Hepatocyte (in vitro differentiated cells): ENCODE results near the gene ROBO1. TPM values are rescaled to one million over a fixed set of nuclear protein-coding genes. Genes with fewer than 3 reads are reported as not detected.

Experiments used
- DNase-seq: peaks from one replicate; pipeline ENCODE4 v3.0.0-alpha.2; 2016; ENCODE audit warnings: low spot score
- H2AFZ ChIP-seq: fragments of 200-600 bp; sonication (generic); 2 replicates; pipeline ENCODE4 v1.6.0; 2016; ENCODE audit warnings: antibody characterized with exemption, mild to moderate bottlenecking
- H3K27ac ChIP-seq: fragments of 200-600 bp; sonication (generic); 2 replicates; pipeline ENCODE4 v1.5.1; 2016; ENCODE audit warnings: mild to moderate bottlenecking
- H3K27me3 ChIP-seq: fragments of 200-600 bp; sonication (generic); 2 replicates; pipeline ENCODE4 v1.6.1; 2016
- H3K36me3 ChIP-seq: fragments of 200-600 bp; sonication (generic); replicated peaks from 2 replicates; pipeline ENCODE4 v1.5.1; 2016; ENCODE audit warnings: low read depth; ENCODE audit not compliant: insufficient read depth
- H3K4me1 ChIP-seq: fragments of 200-600 bp; sonication (generic); 2 replicates; pipeline ENCODE4 v1.5.1; 2016; ENCODE audit warnings: mild to moderate bottlenecking, moderate library complexity; ENCODE audit not compliant: insufficient read depth
- H3K4me2 ChIP-seq: fragments of 200-600 bp; sonication (generic); 2 replicates; pipeline ENCODE4 v1.6.0; 2016
- H3K4me3 ChIP-seq: fragments of 200-600 bp; sonication (generic); 2 replicates; pipeline ENCODE4 v1.5.1; 2016; ENCODE audit warnings: mild to moderate bottlenecking
- H3K79me2 ChIP-seq: fragments of 200-600 bp; sonication (generic); 2 replicates; pipeline ENCODE4 v1.6.0; 2017; ENCODE audit warnings: mild to moderate bottlenecking
- H3K9me2 ChIP-seq: fragments of 200-600 bp; sonication (generic); replicated peaks from 2 replicates; pipeline ENCODE4 v1.6.0; 2017; ENCODE audit warnings: mild to moderate bottlenecking; ENCODE audit not compliant: insufficient read depth
- H3K9me3 ChIP-seq: fragments of 200-600 bp; sonication (generic); 2 replicates; pipeline ENCODE4 v1.5.1; 2016; ENCODE audit warnings: low read depth, mild to moderate bottlenecking
- H4K20me1 ChIP-seq: fragments of 200-600 bp; sonication (generic); 2 replicates; pipeline ENCODE4 v1.6.0; 2016; ENCODE audit warnings: mild to moderate bottlenecking; ENCODE audit not compliant: insufficient read depth, poor library complexity, severe bottlenecking
- EZH2 ChIP-seq: fragments of 200-600 bp; sonication (generic); IDR thresholded peaks from 2 replicates; pipeline ENCODE4 v1.6.1; 2016; ENCODE audit warnings: antibody characterized with exemption, mild to moderate bottlenecking, borderline replicate concordance
- EZH2phosphoT487 ChIP-seq: fragments of 200-600 bp; sonication (generic); IDR thresholded peaks from one replicate; pipeline ENCODE4 v1.6.1; 2018; ENCODE audit warnings: antibody characterized with exemption, mild to moderate bottlenecking, low read depth, moderate library complexity; ENCODE audit not compliant: unreplicated experiment, severe bottlenecking
- WGBS: methylation state at CpG from one replicate; pipeline ENCODE4 v1.1.6; 2016; ENCODE audit warnings: low lambda C conversion rate; ENCODE audit errors: missing lambda C conversion rate; 5-methylcytosine and 5-hydroxymethylcytosine counted together
- polyA plus RNA-seq: library from polyadenylated mRNA; unstranded; fragments of >200 nt; fragmentation: Nextera tagmentation; extraction: Ambion mirVana; gene quantifications from 2 replicates; pipeline ENCODE4 v1.2.1, GENCODE V29; 2016
- total RNA-seq: library from RNA; depleted of rRNA; stranded (reverse); fragments of >200 nt; gene quantifications from 2 replicates; pipeline ENCODE4 v1.2.3, GENCODE V29; 2014
- TF ChIP-seq, protein P1 (sequence below): fragments of 200-600 bp; sonication (generic); IDR thresholded peaks from 2 replicates; pipeline ENCODE4 v1.5.1; 2016; ENCODE audit warnings: antibody characterized with exemption, mild to moderate bottlenecking; ENCODE audit not compliant: poor library complexity

The ROBO1 gene
- total and polyA plus RNA-seq, 2 experiments from 2014 or later = 13.6 to 44.3 TPM

DNA sequence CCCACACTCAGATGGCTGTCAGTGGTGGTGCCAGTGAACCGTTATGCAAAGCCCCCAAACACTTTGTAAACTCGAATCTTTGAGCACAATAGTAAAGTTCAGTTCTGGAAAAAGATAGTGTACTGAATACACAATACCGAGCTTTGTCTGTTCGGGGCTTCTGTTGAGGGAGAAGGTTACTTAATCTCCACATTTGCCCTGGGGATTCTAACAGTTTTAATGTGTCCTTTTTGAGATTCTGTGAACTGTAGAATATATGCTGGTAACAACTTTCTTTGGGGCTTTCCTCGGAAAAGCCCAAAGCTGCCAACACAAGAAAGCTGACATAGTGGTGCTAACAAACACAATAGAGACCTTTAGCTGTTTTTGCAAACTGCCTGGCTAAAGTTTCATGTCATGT is 686.5 kb downstream of the ROBO1 start:
- Histone ChIP-seq H3K4me2 (no peak overlapping the region), H3K4me1 (no peaks in the 10 kb centered on the region), H2AFZ (no peak overlapping the region), H3K9me2 (no peaks in the 10 kb centered on the region), H4K20me1 (no peaks in the 10 kb centered on the region), H3K27me3 (no peaks in the 10 kb centered on the region), H3K9me3 (no peaks in the 10 kb centered on the region), H3K27ac (no peak overlapping the region), H3K4me3 (no peak overlapping the region), H3K36me3 (no peaks in the 10 kb centered on the region), H3K79me2 (no peaks in the 10 kb centered on the region)
- no peak for DNase-seq
- TF ChIP-seq EZH2 (no peak), EZH2phosphoT487 (no peak)
- TF ChIP-seq, protein P1, sequence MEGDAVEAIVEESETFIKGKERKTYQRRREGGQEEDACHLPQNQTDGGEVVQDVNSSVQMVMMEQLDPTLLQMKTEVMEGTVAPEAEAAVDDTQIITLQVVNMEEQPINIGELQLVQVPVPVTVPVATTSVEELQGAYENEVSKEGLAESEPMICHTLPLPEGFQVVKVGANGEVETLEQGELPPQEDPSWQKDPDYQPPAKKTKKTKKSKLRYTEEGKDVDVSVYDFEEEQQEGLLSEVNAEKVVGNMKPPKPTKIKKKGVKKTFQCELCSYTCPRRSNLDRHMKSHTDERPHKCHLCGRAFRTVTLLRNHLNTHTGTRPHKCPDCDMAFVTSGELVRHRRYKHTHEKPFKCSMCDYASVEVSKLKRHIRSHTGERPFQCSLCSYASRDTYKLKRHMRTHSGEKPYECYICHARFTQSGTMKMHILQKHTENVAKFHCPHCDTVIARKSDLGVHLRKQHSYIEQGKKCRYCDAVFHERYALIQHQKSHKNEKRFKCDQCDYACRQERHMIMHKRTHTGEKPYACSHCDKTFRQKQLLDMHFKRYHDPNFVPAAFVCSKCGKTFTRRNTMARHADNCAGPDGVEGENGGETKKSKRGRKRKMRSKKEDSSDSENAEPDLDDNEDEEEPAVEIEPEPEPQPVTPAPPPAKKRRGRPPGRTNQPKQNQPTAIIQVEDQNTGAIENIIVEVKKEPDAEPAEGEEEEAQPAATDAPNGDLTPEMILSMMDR = no peak
- 67% methylated on average over 5 of the region's 5 CpGs for WGBS

DNA sequence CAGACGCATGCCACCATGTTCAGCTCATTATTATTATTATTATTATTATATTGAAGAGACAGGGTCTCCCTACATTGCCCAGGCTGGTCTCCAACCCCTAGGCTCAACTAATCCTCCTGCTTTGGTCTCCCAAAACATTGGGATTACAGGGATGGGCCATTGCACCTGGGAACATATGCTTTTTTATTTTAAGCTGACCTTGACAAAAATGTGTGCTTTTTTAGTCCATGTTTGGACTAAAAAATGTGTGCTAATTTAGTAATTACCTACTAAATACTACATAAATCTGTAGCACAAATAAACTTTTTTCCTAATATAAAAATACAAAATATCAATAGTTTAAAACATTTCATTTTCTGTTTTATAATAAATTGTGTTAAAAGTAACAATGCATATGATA is 693.2 kb downstream of the ROBO1 start:
- DNase-seq = no peak
- H3K9me2 ChIP-seq = no peaks in the 10 kb centered on the region
- H3K9me3 ChIP-seq = no peaks in the 10 kb centered on the region
- H3K4me3 ChIP-seq = no peak overlapping the region
- no peaks in the 10 kb centered on the region for H3K79me2 ChIP-seq
- no peak overlapping the region for H3K27ac ChIP-seq
- no peaks in the 10 kb centered on the region for H4K20me1 ChIP-seq
- WGBS = 92% methylated on average over 1 of the region's 1 CpG
- H3K4me1 ChIP-seq = no peaks in the 10 kb centered on the region
- no peaks in the 10 kb centered on the region for H3K36me3 ChIP-seq
- H3K27me3 ChIP-seq = no peaks in the 10 kb centered on the region
- no peak overlapping the region for H3K4me2 ChIP-seq
- TF ChIP-seq EZH2 = no peak
- TF ChIP-seq, protein P1 = no peak
- TF ChIP-seq EZH2phosphoT487 = no peak
- no peak overlapping the region for H2AFZ ChIP-seq

DNA sequence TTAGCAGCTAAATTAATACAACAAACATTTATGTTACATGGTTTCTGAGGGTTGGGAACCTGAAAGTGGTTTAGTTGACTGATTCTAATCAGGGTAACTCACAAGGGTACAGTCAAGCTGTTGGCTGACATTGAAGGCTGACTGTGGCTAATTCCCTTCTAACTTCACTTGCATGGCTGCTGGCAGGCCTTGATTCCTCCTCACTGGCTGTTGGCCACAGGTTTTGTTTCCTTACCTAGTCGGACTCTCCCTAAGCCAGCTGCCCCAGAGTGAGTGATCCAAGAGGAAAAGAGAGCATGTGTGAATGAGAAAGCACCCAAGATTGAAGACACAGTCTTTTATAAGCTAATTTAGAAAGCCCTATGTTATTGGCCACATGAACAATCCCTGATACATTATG is 700.1 kb downstream of the ROBO1 start:
- no peak overlapping the region for H3K27ac ChIP-seq
- no peaks in the 10 kb centered on the region for H3K4me1 ChIP-seq
- no peaks in the 10 kb centered on the region for H3K27me3 ChIP-seq
- no peak overlapping the region for H2AFZ ChIP-seq
- TF ChIP-seq, protein P1 = no peak
- TF ChIP-seq EZH2phosphoT487 (no peak), EZH2 (no peak)
- H3K9me2 ChIP-seq = no peaks in the 10 kb centered on the region
- no peak overlapping the region for H3K4me3 ChIP-seq
- H3K9me3 ChIP-seq = no peaks in the 10 kb centered on the region
- no peaks in the 10 kb centered on the region for H4K20me1 ChIP-seq
- no peak for DNase-seq
- H3K36me3 ChIP-seq = no peaks in the 10 kb centered on the region
- no peak overlapping the region for H3K4me2 ChIP-seq
- H3K79me2 ChIP-seq = no peaks in the 10 kb centered on the region
- 75% methylated on average over 1 of the region's 1 CpG for WGBS

DNA sequence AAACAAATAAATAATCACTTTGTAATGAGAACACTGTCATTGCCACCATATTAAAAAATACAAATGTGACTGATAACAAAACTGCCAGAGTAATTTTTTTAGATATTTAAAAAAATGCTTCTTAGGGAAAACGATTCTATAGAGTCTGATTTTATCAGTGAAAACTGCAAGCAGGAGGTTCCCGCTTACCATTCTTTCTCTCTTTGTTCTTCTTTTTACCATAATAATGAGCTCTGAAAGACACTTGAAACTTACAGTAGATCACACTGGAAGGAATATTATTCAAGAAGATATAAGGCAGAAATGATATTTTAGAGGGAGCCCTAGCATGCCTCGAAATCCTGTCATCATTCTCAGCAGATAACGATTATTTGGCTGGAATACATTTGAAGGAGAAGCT is 701.3 kb downstream of the ROBO1 start:
- no peak for DNase-seq
- WGBS = 67% methylated on average over 4 of the region's 4 CpGs

More for the DNA sequence above, 701.3 kb downstream of the ROBO1 start:
- Histone ChIP-seq H3K27ac (no peak overlapping the region), H3K27me3 (no peaks in the 10 kb centered on the region), H3K9me2 (no peaks in the 10 kb centered on the region), H2AFZ (no peak overlapping the region), H4K20me1 (no peaks in the 10 kb centered on the region), H3K36me3 (no peaks in the 10 kb centered on the region), H3K4me3 (no peak overlapping the region), H3K9me3 (no peaks in the 10 kb centered on the region), H3K4me2 (no peak overlapping the region), H3K79me2 (no peaks in the 10 kb centered on the region), H3K4me1 (no peaks in the 10 kb centered on the region)
- TF ChIP-seq EZH2phosphoT487 (no peak), EZH2 (no peak)
- TF ChIP-seq, protein P1 = no peak
